Activated CD4-positive, CD25-positive, alpha-beta regulatory T cell treated with anti-CD3 and anti-CD28 coated beads, Interleukin-2, amount 50 U/mL, for 72 hours (primary cell): ENCODE results near the gene HOXB1.

Experiments
- DNase-seq: peaks from one replicate; pipeline ENCODE4 v3.0.0; 2021

HOXB1 gene

GRCh38 chr17:48553826-48554225 lies 23.0 kb upstream of the HOXB1 start:
- no peak for DNase-seq

- DNase-seq, result no peak
Measured at GRCh38 chr17:48553190-48553547, 22.4 kb upstream of the HOXB1 start.

DNA sequence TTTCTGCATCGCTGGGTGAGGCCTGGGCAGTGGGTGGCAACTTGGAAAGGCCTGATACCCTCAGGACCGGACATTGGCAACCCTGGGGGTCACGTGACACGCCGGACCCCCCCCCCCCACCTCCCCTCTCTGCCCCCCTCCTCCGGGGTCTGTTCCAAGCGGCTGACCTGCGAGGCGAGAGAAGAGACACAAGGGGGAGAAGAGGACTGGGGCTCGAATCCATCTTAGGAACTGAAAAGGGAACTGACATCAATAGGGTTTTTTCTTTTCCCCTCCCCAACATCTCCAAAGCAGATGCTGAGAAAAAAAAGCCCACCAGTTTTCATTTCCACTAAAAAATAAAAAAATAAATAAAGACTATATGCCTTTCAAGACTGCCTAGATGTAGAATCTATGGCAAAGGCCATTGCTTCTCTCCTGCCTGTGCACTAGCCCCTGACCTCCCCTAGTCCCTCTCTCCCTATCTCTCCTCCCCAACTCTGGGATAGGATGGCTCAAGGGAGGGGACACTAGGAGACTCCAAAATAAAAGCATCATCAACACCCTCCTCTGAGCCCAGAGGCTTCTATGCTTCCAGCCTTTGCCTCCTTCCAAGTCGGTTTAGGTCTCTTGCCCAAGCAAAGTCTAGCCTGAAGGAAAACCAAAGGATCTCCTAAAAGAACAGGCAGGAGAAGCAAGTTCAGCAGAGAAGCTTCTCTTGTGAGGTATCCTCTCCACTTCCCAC lies 21.8 kb upstream of the HOXB1 start:
- no peak for DNase-seq

DNA sequence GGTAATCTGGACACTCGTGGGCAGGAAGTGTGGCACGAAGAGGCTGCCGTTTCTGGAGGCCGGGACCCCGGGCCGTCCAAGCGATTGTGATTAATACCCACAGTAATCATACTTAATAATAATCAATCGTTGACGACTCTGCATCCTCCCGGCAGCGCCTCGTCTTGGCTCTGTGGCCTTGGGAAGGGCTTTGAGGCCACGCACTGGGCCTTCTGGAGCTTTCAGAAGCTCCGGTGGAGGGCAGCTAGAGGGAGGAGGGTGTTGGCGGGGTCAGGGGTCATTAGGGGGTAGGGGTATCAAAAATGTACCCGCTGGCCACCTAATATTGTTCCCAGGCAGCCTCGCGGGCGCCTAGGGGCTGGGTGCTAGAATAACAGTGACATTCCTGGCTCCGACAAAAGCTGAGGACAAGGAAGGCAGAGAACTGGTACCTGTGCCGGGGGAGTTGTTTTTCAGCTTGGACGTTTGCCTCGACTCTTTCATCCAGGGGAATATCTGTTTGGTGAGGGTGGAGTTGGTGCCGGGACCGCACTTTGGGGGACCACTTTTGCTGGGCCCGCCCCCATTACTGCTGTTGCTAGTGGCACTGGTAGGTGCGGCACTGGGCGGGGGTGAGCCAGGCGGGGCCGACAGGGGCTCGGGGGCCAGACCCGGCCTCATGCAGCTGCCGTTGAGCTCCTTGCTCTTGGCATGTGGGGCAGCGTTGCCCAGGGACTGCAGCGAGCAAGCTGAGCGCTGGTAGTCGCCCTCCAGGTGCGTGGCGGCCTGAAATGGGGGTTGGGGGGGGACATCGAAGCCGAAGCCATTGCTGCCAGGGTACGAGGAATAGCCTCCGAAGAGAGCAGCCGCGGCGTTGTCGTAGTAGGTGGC lies 21.0 kb upstream of the HOXB1 start:
- DNase-seq, result no peak

- no peak for DNase-seq
Measured at GRCh38 chr17:48551214-48551555, 20.4 kb upstream of the HOXB1 start.

GRCh38 chr17:48550502-48551213 lies 19.8 kb upstream of the HOXB1 start:
- DNase-seq, result no peak

DNA sequence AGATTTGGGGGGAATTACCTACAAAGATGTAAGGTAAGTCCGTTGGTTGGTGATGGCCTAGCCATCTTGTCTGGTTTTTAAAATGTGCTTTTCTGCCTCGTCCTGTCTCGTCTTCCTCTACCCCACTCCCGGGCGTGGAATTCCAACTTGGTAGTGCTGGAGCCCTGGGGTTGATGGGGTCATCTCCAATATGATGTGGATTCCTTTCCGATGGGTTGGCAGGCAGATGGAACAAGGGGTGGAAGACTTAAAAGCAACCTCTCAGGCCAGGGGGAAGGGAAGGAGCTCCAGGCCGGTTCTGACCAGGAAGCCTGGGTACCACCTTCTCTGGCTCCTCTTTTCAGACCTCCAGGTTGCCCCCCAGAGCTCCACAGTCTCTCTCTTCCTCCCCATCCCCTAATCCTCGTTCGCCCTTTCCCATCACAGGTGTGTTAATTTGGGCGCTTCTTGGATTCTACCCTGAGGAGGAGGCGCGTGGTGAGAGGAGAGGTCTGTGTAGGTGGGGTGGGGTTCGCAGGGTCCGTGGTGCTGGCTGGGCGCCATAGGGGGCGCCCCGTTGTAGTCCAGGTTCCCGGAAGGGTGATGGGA lies 19.2 kb upstream of the HOXB1 start:
- DNase-seq, result no peak

GRCh38 chr17:48549281-48549630 lies 18.4 kb upstream of the HOXB1 start:
- DNase-seq, result no peak

DNA sequence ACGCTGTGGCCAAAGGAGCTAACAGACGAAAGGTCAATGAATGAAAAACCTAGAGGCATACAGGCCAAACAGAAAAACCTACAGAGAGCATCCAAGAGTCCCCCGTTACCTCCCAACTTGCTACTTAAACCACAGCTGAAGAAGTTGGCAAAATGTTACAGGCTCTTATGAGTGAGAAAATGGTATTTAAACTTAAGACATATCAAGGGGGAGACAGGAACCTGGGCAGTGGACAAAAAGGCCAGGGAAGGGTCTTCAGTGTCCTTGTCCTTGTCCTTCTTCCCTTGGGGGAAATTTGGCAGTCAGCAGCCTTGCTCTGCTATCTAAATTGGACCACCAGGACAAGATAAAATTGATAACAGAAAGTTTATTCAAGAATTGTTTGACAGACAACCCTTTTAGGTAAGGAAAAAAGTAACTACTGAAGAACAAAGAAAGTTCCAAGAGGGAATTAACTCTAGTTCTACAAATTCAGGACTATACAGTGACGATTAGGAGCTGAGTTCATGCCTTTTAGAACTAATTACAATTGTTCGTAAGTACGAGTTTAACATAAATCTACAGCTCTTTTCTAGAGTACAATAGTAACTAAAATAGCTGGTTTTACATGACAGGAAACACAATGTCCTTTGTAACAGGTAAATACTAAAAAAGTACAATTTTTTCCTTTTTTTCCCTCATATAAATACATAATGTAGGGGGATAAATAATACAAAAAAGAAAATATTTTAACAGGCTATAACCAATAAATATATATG lies 17.9 kb upstream of the HOXB1 start:
- DNase-seq, result no peak

GRCh38 chr17:48547808-48548522 lies 17.2 kb upstream of the HOXB1 start:
- no peak for DNase-seq

DNA sequence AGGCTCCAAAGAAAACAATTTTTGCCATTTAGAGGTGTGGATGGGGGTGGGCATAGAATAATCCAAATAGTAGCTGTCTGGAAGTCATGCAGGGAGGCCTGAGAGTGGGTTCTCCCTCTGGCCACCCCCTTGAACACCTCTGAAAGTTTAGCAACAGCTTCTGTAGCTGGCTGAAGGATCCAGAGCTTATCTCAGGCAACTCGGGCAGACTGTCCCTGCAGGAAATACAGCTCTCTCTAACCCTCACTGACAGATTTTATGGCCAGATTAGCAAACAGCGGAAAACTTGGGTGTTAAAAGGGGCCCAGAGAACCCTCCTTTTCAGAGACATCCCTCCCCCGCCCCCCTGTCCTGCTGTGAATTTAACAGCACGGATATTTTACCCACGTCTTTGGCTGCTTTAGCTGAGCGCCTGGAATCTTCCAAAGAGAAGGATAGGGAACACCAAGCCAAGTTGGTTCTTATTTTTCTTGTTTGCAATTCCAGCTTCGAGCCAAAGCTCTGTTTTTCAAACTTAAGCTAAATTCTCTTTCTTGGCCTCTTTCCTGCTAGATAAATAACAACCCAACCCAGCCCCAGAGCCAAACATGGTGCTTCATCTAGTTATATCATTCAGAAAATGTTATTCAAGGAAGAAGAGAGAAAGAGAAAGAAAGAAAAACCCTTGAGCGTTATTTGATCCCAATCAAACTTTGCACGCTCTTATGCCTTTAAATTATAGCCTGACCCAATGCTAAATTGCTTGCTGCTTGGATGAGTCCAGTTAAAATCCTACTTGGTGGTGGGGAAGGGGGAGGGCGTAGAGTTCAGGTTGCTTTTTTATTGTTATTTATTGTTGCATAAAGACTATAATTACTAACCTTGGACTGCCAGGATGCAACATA lies 16.4 kb upstream of the HOXB1 start:
- DNase-seq, result no peak

- DNase-seq, result no peak
Measured at GRCh38 chr17:48546137-48546923, 15.5 kb upstream of the HOXB1 start.

DNA sequence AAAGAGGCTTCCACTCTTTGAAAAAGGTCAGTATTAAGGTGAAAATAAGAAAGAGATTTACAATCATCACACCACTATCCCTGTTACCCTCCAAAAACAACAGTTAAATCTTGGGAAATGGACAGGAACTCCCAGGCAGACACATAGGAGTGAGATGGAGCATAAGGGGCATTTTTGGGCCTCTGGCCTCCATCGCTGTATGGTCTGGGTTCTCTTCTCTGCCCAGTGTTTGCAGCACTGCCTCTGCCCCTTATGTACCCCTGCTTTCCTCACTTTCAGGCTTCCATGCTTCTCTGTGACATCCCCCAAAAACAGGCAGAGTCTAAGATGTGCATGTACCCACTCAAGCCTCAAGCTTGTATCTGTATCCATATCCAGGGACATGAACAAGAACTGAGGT lies 14.7 kb upstream of the HOXB1 start:
- DNase-seq, result no peak

DNA sequence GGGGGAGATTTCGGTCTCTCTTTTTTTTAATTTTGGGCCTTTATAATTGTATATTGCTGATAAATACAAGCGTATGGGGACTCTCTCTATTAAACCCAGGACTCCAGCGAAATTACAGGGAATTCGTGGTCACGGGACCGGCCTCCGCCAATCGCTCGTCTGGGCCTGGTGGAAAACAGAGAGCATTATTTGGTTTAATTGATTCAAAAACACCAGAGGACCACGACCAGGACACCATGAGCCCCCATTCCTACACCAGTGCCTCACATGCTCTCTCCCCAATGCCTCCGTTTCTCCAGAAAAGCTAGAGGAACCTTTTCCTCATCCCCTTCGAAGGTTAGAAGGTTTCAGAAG lies 14.2 kb upstream of the HOXB1 start, which contains the start of gene HOXB2:
Gene HOXB2 (minus strand): TSS at position 88 of the 354 bp plus-strand sequence. CDS start 198 bp downstream, outside the sequence.
- DNase-seq, result no peak

DNA sequence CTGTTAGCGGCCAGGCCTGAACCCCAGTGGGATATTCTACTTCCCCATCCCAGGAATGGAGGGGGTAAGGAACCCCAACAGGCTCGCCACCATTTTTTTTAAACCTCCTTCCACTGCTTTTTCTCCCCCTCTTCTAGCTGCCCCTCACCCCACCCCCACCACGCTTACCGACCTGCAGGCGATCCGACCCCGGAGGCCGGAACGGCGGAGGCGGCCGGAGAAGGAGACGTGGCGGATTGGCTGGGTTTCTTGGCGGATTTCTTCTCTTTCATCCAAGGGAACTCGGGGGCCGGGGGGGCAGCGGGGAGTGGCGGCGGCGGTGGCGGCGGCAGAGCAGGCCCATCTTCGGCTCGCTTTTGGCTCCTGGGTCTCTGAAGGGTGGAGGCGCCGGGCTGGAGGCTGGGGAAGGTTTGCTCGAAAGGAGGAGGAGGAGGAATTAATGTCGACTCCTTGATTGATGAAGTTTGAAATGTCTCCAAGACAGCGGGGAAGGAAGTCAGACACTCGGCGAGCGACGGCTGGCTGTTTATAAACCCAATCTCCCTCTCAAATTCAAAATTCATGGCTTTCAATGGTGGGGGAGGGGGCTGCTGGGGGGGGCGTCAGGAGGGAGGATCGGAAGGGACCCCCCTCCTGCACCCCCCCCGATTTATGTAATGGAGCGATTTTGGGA lies 13.7 kb upstream of the HOXB1 start:
- peak; percentile 50 for DNase-seq

DNA sequence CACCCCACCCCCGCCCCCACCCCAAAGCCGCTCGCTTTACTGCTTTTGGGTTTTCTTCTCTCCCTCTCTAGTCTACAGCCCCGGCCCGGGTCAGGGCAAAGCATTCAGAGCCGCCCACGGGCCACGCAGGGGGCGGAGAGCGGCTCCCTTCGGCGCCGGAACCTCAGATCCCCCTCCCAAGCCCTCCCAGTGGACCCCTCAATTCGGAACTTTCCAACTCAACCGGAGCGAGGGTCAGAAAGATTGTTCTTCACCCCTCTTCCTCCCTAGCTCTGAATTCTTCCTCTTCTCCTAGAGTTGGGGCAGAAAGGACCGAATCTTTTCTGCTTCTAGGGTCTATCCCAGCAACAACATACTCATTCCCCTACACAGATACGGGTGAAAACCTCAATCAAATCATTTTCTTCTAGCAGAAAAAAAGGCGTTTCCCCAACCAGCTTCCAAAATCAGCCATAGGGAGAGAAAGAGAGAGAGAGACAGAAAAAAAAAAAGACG lies 13.1 kb upstream of the HOXB1 start:
- peak; percentile 56 for DNase-seq

DNA sequence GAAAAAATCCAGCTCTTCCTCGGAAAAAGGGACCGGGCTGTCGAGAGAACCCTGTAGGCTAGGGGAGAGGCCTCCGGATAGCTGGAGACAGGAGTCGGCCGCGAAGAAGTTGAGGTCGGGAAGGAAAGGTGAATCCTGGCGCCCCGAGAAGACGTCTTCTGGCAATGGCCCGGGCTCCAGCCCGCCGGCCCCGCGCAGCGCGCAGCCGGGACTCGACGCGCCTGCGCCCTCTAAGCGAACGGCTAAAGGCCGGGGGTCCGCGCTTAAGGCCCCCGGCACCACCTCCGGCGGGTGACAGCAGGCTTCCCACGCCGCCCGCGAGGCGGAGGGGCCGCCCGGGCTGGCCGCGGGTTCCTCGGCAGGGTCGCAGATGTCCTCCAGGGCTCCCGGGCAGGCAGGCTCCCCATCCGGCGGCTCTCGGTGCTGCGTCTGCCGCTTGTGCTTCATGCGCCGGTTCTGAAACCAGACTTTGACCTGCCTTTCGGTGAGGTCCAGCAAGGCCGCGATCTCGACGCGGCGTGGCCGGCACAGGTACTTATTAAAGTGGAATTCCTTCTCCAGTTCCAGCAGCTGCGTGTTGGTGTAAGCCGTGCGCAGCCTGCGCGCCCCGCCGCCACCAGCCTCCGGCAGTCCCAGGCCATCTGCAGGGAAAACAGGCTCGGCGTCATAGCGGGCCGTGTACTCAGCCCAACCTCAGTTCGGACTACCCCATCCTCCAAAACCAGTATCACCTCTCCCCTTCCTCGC lies 12.5 kb upstream of the HOXB1 start:
- peak; percentile 68 for DNase-seq

DNA sequence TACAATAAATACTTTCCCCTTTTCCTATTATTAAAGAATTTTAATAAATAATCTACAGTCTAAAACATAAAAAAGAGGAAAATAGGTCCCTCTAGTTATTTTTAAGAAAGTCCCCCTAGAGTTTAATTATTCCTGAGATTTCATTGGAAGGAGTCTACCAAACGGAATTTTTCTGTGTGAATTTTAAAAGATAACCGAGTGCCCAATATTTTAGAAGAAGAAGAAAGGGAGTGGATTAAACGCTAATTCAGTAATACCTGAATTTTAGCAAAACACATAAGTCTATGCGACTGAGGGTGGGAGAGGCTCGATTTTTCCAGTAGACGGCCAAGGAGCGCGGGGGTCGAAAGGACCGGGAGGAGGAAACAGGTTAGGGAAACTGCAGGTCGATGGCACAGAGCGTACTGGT lies 11.9 kb upstream of the HOXB1 start:
- no peak for DNase-seq
